HFFc6 (cell line): ENCODE results near the gene TP53AIP1. TPM values are rescaled to one million over a fixed set of nuclear protein-coding genes. Genes with fewer than 3 reads are reported as not detected.

Experiments used
- DNase-seq: peaks from one replicate; pipeline ENCODE4 v3.0.0-alpha.2; 2018
- H3K27ac Mint-ChIP-seq: 2 replicates; pipeline ENCODE4 v1.8.0; 2020; ENCODE audit warnings: mild to moderate bottlenecking, mixed read lengths
- H3K27me3 Mint-ChIP-seq: 2 replicates; pipeline ENCODE4 v1.8.0; 2021; ENCODE audit warnings: mild to moderate bottlenecking, moderate library complexity, mixed read lengths; ENCODE audit not compliant: insufficient read depth
- H3K36me3 Mint-ChIP-seq: 2 replicates; pipeline ENCODE4 v1.8.0; 2021; ENCODE audit warnings: low read depth, mixed read lengths
- H3K4me1 Mint-ChIP-seq: 2 replicates; pipeline ENCODE4 v1.8.0; 2020; ENCODE audit warnings: low read depth, mixed read lengths
- H3K4me3 Mint-ChIP-seq: 2 replicates; pipeline ENCODE4 v1.8.0; 2020; ENCODE audit warnings: mild to moderate bottlenecking, moderate library complexity, mixed read lengths
- H3K9me3 Mint-ChIP-seq: 2 replicates; pipeline ENCODE4 v1.8.0; 2020; ENCODE audit warnings: mild to moderate bottlenecking, mixed read lengths
- CTCF ChIP-seq: fragments of 200-600 bp; sonication (generic); IDR thresholded peaks from 2 replicates; pipeline ENCODE4 v1.5.0; 2021; ENCODE audit warnings: antibody characterized with exemption, mild to moderate bottlenecking
- total RNA-seq, 6 experiments: library from RNA; stranded (reverse); fragmentation: NEBNext Ultra II Directional; extraction: Animal tissue kit (Norgen Biotek cat#: 25700); gene quantifications; 2 replicates in 1 of 6; 3 replicates in 5 of 6; pipeline ENCODE4 v1.2.3, GENCODE V29; 2021

The TP53AIP1 gene
- total RNA-seq, 6 experiments from 2014 or later: not detected

DNA sequence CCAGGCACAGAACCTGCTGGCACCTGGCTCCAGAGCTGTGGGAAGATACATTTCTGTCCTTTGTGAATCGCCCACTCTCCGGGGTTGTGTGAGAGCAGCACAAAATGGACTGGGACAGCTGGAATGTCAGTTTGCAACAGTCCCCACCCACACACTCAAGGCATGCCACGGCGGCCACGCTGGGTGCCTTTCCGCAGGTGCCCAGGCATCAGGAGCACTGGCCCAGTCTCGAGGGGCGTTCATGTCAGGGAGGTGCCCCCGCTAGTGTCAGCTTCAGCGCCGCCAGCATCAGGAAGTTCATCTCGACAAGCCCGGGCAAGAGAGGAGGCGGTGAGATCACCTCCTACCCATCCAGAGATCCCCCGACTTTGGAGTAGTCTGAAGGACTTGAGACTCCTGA lies 2.1 kb downstream of the TP53AIP1 start:
- Mint-ChIP-seq H3K27me3 (peaks cover 52% of the 10 kb centered on the region), H3K4me3 (no peak overlapping the region), H3K9me3 (no peaks in the 10 kb centered on the region), H3K27ac (no peak overlapping the region), H3K36me3 (no peaks in the 10 kb centered on the region; the same call in 1 of the 2 replicates), H3K4me1 (no peaks in the 10 kb centered on the region)
- no peak for TF ChIP-seq CTCF
- DNase-seq: no peak

DNA sequence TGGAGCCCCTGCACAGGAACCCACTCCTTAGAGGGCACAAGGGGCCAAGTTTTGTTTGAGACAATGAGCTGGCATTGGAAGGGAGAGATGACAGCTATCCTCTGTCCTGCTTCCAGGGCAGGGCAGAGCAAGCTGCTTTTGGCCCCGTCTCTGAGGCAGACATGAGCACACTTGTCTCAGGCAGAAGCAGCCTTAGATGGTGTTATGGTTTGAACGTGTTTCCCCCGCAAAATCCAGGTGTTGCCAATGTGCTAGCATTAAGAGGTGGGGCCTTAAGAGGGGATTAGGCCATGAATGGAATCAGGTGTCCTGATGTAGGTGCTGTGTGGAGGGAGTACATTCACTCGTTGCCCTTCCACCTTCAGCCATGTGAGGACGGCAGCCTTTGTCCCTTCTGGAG lies 2.5 kb downstream of the TP53AIP1 start:
- DNase-seq: no peak
- Mint-ChIP-seq H3K27ac (no peak overlapping the region), H3K4me1 (no peaks in the 10 kb centered on the region), H3K4me3 (no peak overlapping the region), H3K27me3 (peaks cover 56% of the 10 kb centered on the region), H3K9me3 (no peaks in the 10 kb centered on the region), H3K36me3 (no peaks in the 10 kb centered on the region; the same call in 1 of the 2 replicates)
- TF ChIP-seq CTCF: no peak

DNA sequence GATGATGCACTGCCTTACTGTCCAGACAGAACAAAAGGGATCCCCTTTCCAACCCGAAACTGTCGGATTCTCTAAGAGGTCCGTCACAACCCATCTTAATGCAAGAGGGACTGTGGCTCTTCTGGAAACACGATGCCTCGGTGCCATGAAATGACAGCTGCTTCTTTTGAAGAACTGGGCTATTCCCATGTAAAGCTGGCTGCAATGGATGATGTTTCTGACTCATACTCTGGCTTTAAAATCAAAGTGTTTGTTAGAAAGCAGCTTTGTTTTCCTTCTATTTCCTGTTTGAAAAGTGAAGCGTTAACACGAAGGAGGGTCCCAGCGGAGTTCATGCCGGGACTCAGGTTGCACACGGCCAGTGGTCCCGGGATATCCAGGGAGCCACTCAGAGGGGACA lies 3.1 kb downstream of the TP53AIP1 start:
- Mint-ChIP-seq H3K27ac (no peak overlapping the region), H3K27me3 (peaks cover 52% of the 10 kb centered on the region), H3K36me3 (no peaks in the 10 kb centered on the region; the same call in 1 of the 2 replicates), H3K4me3 (no peak overlapping the region), H3K4me1 (no peaks in the 10 kb centered on the region), H3K9me3 (no peaks in the 10 kb centered on the region)
- no peak for TF ChIP-seq CTCF
- DNase-seq: no peak

DNA sequence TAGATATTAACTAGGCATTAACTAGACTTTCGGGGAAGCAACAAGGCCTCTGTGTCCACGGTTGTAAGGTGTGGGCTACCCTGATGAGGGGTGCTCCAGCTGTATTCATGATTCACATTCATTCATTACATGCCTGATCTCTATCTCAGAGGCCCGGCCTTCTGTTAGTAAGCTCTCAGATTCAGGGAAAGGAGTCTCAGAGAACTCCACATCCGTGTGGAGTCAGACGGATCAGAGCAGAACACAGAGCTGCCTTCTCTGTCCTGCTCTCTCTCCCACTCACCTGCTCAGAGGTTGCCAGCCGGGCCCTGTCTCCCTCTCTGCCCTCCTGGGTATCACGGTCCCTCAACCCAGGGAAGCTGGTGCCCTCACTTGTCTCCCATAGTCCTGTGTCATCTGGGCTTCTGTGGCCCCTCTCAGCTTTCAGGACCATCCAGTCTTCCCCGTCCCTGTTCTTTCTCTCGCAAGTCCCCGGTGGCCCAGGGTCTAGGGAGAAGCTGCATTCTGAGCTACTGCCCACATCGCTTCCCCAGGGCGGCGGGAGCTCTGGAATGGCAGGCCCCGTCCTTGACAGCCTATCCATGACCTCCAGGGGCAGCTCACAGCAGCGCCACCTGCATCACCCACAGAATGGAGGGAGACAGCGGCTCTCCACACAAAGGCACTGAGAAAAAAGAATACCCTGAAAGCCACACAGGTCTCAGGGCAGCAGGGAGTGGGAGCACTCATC lies 4.3 kb downstream of the TP53AIP1 start:
- no peaks in the 10 kb centered on the region for H3K9me3 Mint-ChIP-seq
- no peak overlapping the region for H3K4me3 Mint-ChIP-seq
- TF ChIP-seq CTCF: no peak
- no peak overlapping the region for H3K27ac Mint-ChIP-seq
- no peaks in the 10 kb centered on the region for H3K36me3 Mint-ChIP-seq
- no peak for DNase-seq
- peaks cover 50% of the 10 kb centered on the region for H3K27me3 Mint-ChIP-seq
- no peaks in the 10 kb centered on the region for H3K4me1 Mint-ChIP-seq

DNA sequence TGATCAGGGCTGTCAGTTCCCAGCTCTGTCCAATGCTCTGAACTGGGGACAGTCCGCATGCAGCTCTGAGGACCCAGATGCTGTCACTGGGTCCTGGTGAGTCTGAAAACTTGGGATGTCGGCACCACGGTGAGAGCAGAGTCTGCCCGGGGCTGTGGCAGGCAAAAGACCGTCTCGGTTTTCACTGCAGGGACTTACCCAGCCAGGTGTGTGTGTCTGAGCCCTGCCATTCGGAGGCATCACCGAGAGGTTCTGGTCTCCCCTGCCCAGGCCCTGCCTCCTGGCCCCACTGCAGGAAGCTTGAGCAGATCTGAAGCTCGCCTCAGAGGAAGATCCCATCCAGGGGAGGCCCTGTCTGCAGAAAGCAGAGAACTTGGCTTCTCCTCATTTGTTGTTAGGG lies 5.2 kb downstream of the TP53AIP1 start:
- Mint-ChIP-seq H3K4me1 (no peaks in the 10 kb centered on the region), H3K27me3 (peaks cover 51% of the 10 kb centered on the region), H3K36me3 (no peaks in the 10 kb centered on the region), H3K27ac (no peak overlapping the region), H3K9me3 (no peaks in the 10 kb centered on the region), H3K4me3 (no peak overlapping the region)
- no peak for DNase-seq
- no peak for TF ChIP-seq CTCF
